Raji (cell line): Measurements from ENCODE around the gene XPR1.

Source experiments
- POLR2A ChIP-seq: IDR thresholded peaks from 2 replicates; pipeline ENCODE4 v1.6.1; 2011; ENCODE audit warnings: low read depth, low read length, control low read depth; ENCODE audit not compliant: insufficient read depth

XPR1 gene

DNA sequence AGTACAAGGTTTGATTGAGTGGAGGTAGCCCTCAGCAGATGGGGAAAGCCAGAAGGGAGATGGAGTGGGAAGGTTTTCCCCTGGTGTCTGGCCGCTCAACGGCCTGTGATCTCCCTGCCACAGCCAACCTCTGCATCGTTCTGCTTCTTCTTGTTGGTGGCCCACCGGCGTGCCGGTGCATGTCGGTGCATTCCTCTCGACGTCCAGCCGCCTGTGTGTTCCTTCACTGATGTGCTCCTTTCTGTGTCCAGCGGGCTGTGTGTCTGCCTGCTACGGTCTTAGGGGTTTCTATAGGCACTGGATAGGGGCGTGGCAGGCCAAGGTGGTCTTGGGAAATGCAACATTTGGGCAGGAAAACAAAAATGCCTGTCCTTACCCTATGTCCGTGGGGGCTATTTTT lies 101.0 kb downstream of the XPR1 start:
- TF ChIP-seq POLR2A: no peak

DNA sequence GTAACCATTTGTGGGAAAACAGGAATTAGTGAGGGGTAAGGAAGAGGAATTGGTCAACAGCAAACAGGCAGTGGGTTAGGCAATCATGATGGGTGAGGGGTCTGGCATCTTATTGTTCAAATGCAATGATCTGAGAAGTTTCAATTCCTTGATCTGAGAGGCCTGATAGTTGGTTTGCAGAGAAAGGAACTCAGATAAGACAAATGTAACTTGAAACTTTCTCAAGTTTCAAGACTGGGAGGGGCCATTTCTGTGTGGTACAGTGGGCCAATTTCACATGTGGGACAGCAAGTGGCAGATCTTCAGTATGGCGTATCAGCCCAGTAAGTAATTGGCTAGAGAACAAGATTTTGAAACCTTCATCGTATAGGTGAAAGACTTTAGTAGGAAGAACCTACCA lies 102.5 kb downstream of the XPR1 start:
- no peak for TF ChIP-seq POLR2A

GRCh38 chr1:180742663-180743062 lies 110.8 kb downstream of the XPR1 start:
- TF ChIP-seq POLR2A: no peak

GRCh38 chr1:180743868-180744267 lies 112.0 kb downstream of the XPR1 start:
- no peak for TF ChIP-seq POLR2A

GRCh38 chr1:180745098-180745497 lies 113.3 kb downstream of the XPR1 start:
- TF ChIP-seq POLR2A: no peak

DNA sequence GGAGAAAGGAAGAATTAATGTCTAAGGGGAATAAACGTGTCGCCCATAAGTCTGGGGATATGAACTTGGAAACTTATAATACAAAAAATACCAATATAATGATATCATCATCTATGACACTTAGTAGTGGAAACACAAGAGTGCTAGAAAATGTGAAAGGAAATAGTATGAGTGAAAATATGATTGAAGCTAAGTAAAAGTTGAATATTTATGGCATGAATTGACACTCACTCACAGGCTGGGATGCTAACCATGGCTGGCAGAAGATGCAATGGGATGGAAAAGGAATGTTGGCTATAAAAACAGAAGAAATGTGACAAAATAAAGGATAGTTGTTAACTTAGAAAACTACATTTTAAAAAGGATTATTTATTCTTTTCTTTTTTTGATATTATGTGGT lies 120.1 kb downstream of the XPR1 start:
- TF ChIP-seq POLR2A: no peak

- no peak for TF ChIP-seq POLR2A
These were observed 122.6 kb downstream of the XPR1 start for GRCh38 chr1:180754453-180754852.

DNA sequence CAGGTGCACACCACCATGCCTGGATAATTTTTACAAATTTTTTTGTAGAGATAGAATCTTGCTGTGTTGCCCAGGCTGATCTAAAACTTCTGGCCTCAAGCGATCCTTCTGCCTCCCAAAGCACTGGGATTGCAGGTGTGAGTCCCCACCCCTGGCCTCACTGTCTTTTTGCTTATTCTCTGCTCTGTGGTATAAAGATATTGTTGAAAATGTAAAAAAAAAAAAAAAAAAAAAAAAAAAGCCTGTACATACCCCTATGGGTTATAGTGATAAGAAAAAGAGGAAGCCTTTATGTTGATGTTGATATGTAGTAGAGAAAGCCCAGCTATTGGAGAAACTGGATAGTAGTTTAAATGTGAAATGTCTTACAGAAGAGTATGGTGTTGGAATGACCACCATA lies 125.8 kb downstream of the XPR1 start:
- no peak for TF ChIP-seq POLR2A

DNA sequence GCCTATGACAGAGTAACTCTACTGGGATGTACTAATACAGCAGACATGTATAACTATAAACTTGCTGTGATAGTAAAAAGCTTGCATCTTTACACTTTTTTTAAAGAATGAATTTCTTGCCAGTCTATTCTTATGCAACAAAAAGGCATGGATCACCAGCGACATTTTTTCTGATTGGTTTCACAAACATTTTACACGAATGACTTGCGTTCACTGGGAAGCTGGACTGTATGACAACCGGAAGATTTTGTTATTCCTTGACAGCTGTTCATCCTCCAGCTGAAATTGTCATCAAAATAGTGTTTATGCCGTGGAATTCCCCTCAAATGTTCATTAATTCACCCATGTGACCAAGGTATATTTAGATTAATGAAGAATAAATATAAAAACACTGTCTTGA lies 131.0 kb downstream of the XPR1 start:
- TF ChIP-seq POLR2A: no peak

DNA sequence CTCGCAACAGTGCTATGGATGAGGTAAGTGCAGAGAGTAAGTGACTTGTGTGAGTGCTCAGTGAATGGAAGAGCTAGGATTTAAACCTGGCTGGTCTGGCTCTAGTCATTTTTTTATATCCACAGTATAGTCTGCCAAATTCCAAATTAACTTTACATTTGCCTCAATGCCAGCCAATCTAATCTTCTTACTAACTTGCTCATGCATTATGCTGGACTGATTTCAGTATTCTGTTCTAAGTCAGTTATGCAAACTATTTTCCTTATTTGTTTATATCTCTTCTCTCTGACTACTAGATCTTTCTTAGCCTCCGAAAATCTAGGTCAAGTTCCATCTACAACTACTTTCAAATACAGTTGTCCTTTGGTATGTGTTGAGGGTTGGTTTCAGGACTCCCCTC lies 133.3 kb downstream of the XPR1 start:
- TF ChIP-seq POLR2A: no peak

DNA sequence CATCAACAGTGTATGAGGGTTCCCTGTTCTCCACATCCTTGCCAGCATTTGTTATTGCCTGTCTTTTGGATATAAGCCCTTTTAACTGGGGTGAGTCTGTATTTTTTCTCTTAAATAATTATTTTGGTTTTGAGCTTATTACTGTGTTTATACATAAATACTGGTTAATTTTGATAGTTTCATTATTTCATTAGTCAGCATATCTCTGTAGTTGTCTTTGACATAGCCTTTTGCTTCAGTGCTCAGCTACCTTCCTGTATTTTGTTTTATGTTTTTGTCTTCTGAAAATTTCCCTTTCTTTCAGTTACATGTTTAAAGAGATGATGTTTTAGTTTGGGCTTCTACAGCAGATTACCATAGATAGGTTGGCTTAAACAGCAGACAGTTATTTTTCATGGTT lies 138.1 kb downstream of the XPR1 start:
- no peak for TF ChIP-seq POLR2A

DNA sequence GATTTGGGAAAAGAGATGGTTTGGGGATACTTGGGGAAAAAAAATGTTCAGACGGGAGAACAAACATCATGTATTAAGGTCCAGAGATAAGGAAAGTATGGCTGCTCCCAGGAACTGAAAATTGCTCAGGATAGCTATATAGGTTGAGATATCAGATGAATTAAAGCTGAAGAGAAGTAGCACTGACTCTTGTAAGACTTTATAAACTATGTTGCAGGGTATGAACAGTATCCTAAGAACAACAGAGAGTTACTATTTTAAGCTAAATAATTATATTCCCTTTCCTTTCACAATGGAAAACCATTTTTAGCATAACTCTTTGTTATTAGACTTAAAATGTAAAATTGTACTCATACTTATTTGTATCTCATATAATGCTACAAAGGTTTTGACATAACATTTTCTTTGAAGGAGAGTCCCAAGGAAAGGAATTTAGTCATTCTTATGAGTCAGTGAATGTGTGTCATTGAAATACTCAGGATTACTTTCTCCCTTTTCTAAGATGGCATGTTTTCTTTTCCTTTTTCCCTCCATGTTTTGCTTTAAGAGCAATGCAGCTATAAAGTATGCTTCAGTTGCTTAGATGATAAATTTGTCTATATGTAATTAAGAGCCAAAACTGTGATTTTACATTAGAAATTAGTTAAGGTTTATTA lies 141.5 kb downstream of the XPR1 start:
- no peak for TF ChIP-seq POLR2A

- TF ChIP-seq POLR2A: no peak
These were observed 144.0 kb downstream of the XPR1 start for GRCh38 chr1:180775801-180776200.

GRCh38 chr1:180777072-180777689 lies 145.4 kb downstream of the XPR1 start:
- no peak for TF ChIP-seq POLR2A

- no peak for TF ChIP-seq POLR2A
These were observed 147.1 kb downstream of the XPR1 start for GRCh38 chr1:180778782-180779398.

DNA sequence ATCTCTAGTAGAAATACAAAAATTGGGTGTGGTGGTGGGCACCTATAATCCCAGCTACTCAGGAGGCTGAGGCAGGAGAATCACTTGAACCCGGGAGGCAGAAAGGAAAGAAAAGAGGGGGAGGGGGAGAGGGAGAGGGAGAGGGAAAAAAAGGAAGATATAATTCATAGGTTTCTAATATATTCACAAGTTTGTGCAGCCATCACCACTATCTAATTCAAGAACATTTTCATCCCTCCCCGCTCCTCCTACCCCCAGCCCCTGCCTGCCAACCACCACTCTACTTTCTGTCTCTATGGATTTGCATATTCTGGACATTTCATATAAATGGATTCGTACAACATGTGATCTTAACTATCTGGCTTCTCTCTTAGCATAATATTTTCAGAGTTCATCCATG lies 147.8 kb downstream of the XPR1 start:
- no peak for TF ChIP-seq POLR2A
